PC-9 (cell line): ENCODE measurements around the gene NDUFA5.

Source experiments
- CTCF ChIP-seq: fragments of 200-600 bp; sonication (generic); conservative IDR thresholded peaks from 2 replicates; pipeline ENCODE4 v1.6.1; 2017; ENCODE audit warnings: mixed run types, antibody characterized with exemption, mild to moderate bottlenecking, moderate library complexity
- EZH2 ChIP-seq: fragments of 200-600 bp; sonication (generic); IDR thresholded peaks from 2 replicates; pipeline ENCODE4 v1.8.0; 2017; ENCODE audit warnings: antibody characterized with exemption, low read depth

DNA sequence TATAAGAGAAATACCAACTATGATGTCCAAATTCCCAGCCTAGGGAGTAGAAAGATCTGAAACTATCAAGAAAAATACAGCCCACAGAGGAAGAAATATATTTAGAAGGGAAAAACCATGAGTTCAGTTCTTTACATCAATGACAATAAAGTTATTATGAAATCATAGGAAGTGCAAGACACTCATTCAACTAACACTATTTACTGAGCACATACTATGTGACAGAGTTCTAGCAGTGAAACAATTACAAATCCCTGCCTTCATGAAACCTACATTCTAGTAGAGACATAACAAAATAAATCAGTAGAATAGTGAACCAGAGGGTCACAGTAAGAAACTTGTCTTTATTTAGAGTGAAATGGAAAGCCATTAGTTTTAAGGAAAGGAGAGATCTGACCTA lies 2.1 kb downstream of the NDUFA5 start:
- TF ChIP-seq CTCF = no peak
- TF ChIP-seq EZH2 = no peak
